MM.1S (cell line): ENCODE data around the gene TRIM38.
"Not testable (repeated sequence)": the region's sequence is repeated elsewhere in the genome, so short reads cannot be mapped to it uniquely, and the experiment has no call there.

ENCODE experiments used
- CTCF ChIP-seq: fragments of 300-600 bp; sonication (generic); IDR thresholded peaks from 2 replicates; pipeline ENCODE4 v1.5.1; 2016; ENCODE audit warnings: antibody characterized with exemption, low read length, mixed read lengths
- EZH2 ChIP-seq: fragments of 300-600 bp; sonication (generic); optimal IDR thresholded peaks from 2 replicates; pipeline ENCODE3; 2017; ENCODE audit warnings: low read depth, mild to moderate bottlenecking, antibody characterized with exemption, low read length, mixed read lengths
- EZH2phosphoT487 ChIP-seq: fragments of 300-600 bp; sonication (generic); IDR thresholded peaks from 2 replicates; pipeline ENCODE4 v1.6.1; 2018; ENCODE audit warnings: antibody characterized with exemption, low read length

- not testable (repeated sequence) for TF ChIP-seq CTCF, EZH2, EZH2phosphoT487
These were observed 32.8 kb upstream of the TRIM38 start for GRCh38 chr6:25929785-25930184.
